OCI-M2 (cell line): ENCODE measurements around the gene TCF12.
"Not testable (repeated sequence)": the region's sequence is repeated elsewhere in the genome, so short reads cannot be mapped to it uniquely, and the experiment has no call there.

Source experiments
- DNase-seq: peaks from one replicate; lab custom pipeline; 2025; ENCODE audit not compliant: unreplicated experiment; lab: John Stamatoyannopoulos, UW

Gene TCF12

GRCh38 chr15:57086857-57087427 is 168.5 kb downstream of the TCF12 start:
- no peak for DNase-seq

DNA sequence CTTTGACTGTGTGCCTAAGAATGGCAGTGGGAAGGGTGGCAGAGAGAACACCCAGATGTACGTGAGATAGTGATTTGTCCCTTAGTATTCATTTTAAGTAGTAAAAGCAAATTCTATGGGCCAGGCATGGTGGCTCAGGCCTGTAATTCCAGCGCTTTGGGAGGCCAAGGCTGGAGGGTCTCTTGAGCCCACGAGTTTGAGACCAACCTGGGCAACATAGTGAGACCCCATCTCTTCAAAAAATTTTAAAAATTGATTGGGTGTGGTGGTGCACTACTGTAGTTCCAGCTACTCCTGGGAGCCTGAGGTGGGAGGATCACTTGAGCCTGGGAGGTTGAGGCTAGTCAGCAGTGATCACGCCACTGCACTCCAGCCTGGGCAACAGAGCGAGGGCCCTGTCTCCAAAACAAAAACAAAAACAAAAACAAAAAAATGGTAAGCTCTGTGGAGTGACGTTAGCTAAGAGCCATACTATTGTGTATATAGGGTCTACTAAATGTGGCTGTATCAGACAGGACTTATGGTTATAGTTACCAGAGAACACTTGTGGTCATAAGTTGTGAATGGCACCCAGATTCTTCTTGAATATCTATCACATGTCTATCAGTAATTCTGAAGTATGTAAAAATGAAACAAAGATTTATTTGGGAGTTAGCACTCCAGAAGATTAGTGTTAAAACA is 171.5 kb downstream of the TCF12 start:
- DNase-seq, result no peak

DNA sequence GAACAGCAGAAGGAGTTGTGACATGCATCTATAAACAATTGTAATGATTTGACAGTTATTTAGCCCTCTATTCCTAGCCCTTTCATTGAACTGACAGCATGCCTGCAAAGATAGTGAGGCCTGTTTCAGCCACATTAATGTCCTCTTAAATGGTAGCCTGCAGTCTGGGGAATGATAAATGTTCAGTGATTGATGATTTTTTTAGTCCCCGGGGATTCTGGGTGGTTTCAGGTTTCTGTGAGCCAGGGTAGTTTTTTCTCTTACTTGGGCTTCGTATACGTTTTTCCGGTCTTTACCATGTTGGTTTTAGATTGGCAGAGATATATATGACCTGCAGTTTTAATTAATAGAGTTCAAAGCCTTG is 172.0 kb downstream of the TCF12 start:
- DNase-seq, result no peak

- DNase-seq, result no peak
Measured at GRCh38 chr15:57091636-57092035, 173.2 kb downstream of the TCF12 start.

DNA sequence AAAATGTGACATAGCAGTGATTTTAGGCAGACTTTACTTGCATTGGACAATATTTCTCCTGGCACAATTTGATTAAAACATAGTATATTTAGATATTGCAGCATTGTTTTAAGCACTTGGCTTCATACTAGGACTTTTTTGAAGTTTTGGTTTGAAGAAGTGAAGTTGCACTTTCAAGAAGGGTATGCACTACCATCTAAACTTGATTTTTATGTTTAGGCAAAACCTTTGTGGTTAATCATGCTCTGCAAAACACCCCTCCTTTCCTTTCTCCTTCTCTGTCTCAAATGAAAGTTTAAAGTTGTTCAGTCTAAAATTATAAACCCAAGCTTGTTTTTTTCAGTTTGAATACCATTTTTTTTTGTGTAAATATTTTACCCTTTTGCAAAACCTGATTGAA is 173.8 kb downstream of the TCF12 start:
- DNase-seq, result no peak

DNA sequence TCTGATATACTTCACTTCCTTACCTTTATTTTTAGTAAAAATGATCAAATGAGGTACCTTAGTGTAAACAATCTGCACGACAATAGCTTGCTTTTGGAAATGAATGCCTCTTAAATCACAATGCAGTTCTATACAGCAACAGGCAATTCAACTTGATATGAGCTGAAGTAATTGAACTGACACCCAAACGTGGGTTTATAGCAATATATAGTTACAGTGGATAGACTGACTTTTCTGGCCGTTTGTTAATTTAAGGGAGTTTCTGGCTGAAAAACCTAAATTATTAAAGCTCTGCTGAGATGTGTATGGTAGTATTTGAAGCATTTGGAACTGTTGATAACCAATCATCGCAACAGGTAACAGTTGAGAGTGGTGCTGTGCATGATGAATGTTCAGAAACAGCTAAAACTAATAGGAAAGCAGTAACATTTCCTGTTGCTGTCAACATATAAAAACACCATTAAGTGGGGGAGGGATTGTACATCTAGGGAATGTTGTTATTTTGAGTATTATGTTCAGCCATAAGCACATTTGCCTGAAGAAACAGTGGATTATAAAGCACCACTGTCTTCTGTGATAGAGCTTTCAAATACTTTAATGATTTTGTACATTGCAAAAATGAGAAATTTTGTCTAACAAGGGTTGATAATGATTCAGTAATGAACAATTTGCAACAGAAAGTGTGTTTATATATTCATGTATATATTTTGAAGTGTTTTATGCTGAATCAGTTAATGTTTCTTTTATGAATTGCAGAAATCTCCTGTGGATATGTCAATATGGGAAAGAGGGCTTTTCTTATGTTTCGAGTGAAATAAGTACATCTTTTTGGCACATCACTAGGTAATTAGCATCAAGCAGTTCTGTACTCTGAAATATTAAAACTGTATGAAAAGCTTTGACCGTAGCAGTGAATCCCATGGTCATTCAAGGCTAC is 176.1 kb downstream of the TCF12 start:
- DNase-seq, result no peak

DNA sequence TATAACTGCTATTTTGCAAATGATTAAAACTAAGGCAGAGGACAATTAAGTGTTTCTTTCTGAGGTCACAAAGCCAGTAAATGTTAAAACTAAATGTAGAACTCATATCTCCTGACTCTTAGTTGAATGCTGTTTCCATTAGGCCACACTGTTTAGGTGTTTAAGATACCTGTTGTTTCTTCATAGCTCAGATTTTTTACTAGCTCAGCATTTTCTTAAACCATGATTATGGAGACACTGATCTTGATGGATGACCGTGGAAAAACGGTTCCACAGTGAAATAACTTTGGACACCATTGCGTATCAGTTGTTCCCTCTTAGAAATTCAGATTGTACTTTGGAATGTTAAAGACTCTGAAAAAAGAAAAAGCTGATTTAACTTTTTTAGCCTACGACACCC is 177.5 kb downstream of the TCF12 start:
- DNase-seq, result no peak

- DNase-seq, result no peak
Measured at GRCh38 chr15:57097246-57097645, 178.8 kb downstream of the TCF12 start.

DNA sequence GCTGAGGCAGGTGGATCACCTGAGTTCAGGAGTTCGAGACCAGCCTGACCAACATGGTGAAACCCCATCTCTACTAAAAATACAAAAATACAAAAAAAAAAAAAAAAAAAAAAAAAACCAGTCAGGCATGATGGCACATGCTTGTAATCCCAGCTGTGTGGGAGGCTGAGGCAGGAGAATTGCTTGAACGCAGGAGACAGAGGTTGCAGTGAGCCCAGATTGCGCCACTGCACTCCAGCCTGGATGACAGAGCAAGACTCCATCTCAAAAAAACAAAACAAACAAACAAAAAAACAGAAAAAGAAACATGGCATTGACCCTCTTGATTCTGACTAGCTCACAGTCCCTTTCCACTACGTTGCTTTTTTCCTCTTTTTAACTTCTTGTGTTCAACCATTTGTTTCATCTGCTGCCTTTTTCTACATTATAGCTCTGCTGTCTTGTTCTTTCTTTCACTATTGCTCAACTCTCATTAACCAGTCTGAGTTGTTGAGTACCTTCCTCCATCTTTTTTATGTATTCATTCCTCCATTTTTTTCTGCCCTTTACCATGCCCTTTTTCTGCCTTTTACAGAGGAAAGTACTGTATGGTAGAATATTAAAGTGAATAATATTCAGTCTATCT is 179.6 kb downstream of the TCF12 start:
- DNase-seq, result not testable (repeated sequence)

- no peak for DNase-seq
Measured at GRCh38 chr15:57098896-57099295, 180.5 kb downstream of the TCF12 start.

DNA sequence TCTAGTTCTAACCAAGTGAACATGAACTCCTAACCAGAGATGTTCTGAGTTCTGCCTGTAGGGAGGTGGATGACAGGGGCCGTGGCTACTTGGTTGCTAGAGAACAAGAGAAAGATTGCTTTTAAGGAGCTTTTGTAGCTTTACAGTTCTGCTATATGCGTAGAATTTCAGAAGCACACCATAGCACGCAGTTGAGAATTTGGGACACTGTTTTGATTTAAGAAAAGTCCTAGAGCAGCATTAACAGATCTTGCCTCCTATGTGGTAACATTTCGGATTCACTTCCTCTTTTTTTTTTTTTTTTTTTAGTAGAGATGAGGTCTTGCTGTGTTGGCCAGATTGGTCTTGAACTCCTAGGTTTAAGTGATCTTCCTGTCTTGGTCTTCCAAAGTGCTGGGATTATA is 181.7 kb downstream of the TCF12 start:
- DNase-seq, result no peak

GRCh38 chr15:57102858-57103257 is 184.4 kb downstream of the TCF12 start:
- no peak for DNase-seq

- DNase-seq, result no peak
Measured at GRCh38 chr15:57108296-57108695, 189.9 kb downstream of the TCF12 start.

- no peak for DNase-seq
Measured at GRCh38 chr15:57109005-57109404, 190.6 kb downstream of the TCF12 start.

- no peak for DNase-seq
Measured at GRCh38 chr15:57111002-57111401, 192.6 kb downstream of the TCF12 start.

- no peak for DNase-seq
Measured at GRCh38 chr15:57112178-57112577, 193.7 kb downstream of the TCF12 start.

DNA sequence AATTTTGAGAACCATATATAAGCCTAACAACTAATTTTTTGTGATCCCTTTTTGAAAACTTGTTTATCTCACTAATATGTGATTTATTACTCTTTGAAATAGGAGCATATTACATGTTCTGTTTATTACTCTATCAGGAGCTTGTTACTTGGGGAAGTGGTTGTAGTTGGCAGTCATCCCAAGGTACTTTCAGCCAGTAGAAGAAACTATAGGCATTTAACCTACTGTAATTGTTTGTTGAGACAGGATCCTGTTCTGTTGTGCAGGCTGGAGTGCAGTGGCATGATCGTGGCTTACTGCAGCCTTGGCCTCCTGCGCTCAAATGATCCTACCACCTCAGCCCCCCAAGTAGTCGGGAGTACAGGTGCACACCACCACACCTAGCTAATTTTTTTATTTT is 195.6 kb downstream of the TCF12 start:
- DNase-seq, result no peak

- no peak for DNase-seq
Measured at GRCh38 chr15:57118013-57118799, 199.8 kb downstream of the TCF12 start.

DNA sequence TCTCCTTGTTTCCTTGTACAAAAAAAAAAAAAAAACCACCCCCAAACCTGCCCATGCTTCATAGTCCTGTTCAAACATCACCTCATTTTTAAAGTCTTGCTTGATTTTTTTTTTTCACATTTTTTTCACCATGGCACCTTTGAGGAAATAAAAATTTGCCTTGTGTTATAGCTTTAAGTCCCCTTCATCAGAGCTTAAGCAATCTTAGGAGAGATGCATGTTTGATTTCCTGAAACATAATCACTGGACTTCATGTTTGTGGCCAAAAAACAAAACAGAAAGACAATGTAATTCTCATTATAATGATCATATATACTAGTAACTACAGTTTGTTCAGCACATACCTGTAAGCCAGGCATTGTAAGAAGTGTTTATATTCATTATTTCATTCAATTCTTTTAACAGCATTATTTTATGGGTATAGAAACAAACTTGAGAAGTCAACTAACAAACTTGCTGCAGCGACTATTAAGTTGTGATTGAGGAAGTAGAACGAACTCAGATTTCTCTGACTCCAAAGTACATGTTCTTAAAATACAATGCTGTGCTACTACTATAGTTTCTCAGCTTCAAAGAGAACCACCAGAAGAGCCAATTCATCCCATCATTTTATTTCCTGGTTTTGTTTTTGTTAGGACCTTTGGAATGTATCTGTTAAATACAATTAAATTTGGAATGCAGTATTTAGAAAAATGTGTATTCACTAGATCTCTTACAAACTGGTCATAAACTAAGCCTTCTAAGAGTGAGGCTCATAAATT is 203.8 kb downstream of the TCF12 start:
- no peak for DNase-seq

DNA sequence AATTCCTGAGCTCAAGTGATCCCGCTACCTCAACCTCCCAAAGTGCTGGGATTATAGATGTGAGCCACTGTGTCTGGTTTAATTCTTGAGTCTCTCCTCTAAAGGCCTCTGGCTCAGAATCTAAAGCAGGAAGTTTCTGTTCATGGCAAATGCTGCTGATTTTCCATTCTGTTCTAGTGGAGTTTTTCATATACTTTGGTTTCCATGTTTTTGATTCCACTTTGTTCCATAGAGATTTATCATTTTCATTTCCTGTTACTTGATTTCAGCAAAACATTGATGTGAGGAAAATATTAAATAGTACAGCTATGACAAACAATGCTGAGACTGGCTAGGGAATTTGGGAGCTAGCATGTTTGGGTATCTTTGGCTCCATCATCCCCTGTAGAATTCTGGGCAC is 205.6 kb downstream of the TCF12 start:
- DNase-seq, result no peak
